GM21367 (cell line): ENCODE results near the gene WDR55.
"Not testable (repeated sequence)": the region's sequence is repeated elsewhere in the genome, so short reads cannot be mapped to it uniquely, and the experiment has no call there.

Source experiments
- ATAC-seq: cut with Tn5 transposase; IDR thresholded peaks from one replicate; pipeline ENCODE4 v1.9.1; 2021; ENCODE audit not compliant: unreplicated experiment

The WDR55 gene

GRCh38 chr5:140707812-140708211 lies 43.1 kb downstream of the WDR55 start:
- ATAC-seq = no peak

- ATAC-seq = not testable (repeated sequence)
Measured at GRCh38 chr5:140708787-140709186, 44.1 kb downstream of the WDR55 start.

GRCh38 chr5:140710899-140711552 lies 46.3 kb downstream of the WDR55 start:
- ATAC-seq = peak; percentile 85

GRCh38 chr5:140711794-140712193 lies 47.1 kb downstream of the WDR55 start:
- no peak for ATAC-seq

GRCh38 chr5:140713562-140714094 lies 48.9 kb downstream of the WDR55 start:
- ATAC-seq = no peak

- not testable (repeated sequence) for ATAC-seq
Measured at GRCh38 chr5:140716238-140716637, 51.5 kb downstream of the WDR55 start.

GRCh38 chr5:140718266-140718592 lies 53.5 kb downstream of the WDR55 start:
- no peak for ATAC-seq

GRCh38 chr5:140720738-140721137 lies 56.0 kb downstream of the WDR55 start:
- ATAC-seq = not testable (repeated sequence)

DNA sequence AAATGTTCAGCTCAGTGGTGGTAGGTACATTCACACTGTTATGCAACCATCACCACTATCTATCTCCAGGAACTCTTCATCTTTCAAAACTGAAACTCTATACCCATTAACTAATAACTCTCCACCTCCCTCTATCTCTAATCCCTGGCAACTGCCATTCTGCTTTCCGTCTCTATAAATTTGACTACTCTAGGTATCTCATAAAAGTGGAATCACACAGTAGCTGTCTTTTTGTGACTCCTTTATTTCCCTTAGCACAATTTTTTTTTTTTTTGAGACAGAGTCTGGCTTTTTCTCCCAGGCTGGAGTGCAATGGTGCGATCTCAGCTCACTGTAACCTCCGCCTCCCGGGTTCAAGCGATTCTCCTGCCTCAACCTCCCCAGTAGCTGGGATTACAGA lies 56.7 kb downstream of the WDR55 start:
- ATAC-seq = not testable (repeated sequence)
